ENCODE measurements around the gene AAGAB. TPM values are rescaled to one million over a fixed set of nuclear protein-coding genes. Genes with fewer than 3 reads are reported as not detected.

The AAGAB gene
- total RNA-seq, 2 donors from 2014 or later = 57.6 to 58.3 TPM

GRCh38 chr15:67177752-67178151 lies 76.7 kb downstream of the AAGAB start:
- intact Hi-C loops (cut with DNase I) = no loop called here
- TF ChIP-seq, protein P1, sequence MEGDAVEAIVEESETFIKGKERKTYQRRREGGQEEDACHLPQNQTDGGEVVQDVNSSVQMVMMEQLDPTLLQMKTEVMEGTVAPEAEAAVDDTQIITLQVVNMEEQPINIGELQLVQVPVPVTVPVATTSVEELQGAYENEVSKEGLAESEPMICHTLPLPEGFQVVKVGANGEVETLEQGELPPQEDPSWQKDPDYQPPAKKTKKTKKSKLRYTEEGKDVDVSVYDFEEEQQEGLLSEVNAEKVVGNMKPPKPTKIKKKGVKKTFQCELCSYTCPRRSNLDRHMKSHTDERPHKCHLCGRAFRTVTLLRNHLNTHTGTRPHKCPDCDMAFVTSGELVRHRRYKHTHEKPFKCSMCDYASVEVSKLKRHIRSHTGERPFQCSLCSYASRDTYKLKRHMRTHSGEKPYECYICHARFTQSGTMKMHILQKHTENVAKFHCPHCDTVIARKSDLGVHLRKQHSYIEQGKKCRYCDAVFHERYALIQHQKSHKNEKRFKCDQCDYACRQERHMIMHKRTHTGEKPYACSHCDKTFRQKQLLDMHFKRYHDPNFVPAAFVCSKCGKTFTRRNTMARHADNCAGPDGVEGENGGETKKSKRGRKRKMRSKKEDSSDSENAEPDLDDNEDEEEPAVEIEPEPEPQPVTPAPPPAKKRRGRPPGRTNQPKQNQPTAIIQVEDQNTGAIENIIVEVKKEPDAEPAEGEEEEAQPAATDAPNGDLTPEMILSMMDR (IDR thresholded peaks at IDR 0.05) = no peak

GRCh38 chr15:67176195-67176971 lies 78.1 kb downstream of the AAGAB start:
- H3K9ac ChIP-seq (ENCODE audit: low read depth in 2 of 2, low read length in 2 of 2) = no peak overlapping the region
- H3K4me3 ChIP-seq = no peak overlapping the region
- peak overlapping the region; percentile 47 for H3K27ac ChIP-seq
- H3K36me3 ChIP-seq = no peaks in the 10 kb centered on the region
- TF ChIP-seq, protein P1 (IDR thresholded peaks at IDR 0.05) = no peak
- intact Hi-C loops (cut with DNase I) = no loop called here
- peaks cover 4% of the 10 kb centered on the region for H3K4me1 ChIP-seq
- H3K27me3 ChIP-seq = no peaks in the 10 kb centered on the region
- DNase-seq = no peak
- H3K9me3 ChIP-seq = no peaks in the 10 kb centered on the region

More at GRCh38 chr15:67177752-67178151, 76.7 kb downstream of the AAGAB start:
- H3K4me3 ChIP-seq = no peak overlapping the region
- H3K9me3 ChIP-seq = no peaks in the 10 kb centered on the region
- no peaks in the 10 kb centered on the region for H3K36me3 ChIP-seq
- H3K4me1 ChIP-seq = peaks cover 4% of the 10 kb centered on the region
- H3K9ac ChIP-seq (ENCODE audit: low read depth in 2 of 2, low read length in 2 of 2) = no peak overlapping the region
- DNase-seq = no peak
- peak overlapping the region; percentile 17 for H3K27ac ChIP-seq
- no peaks in the 10 kb centered on the region for H3K27me3 ChIP-seq

- Histone ChIP-seq H3K27ac (peak overlapping the region; percentile 47), H3K9ac (ENCODE audit: low read depth in 2 of 2, low read length in 2 of 2) (peak overlapping the region in 1 of 2 donors; percentile 24), H3K4me3 (no peak overlapping the region), H3K27me3 (no peaks in the 10 kb centered on the region), H3K36me3 (no peaks in the 10 kb centered on the region), H3K4me1 (peaks cover 4% of the 10 kb centered on the region), H3K9me3 (no peaks in the 10 kb centered on the region)
- no peak for DNase-seq
- intact Hi-C loops (cut with DNase I) = no loop called here
- TF ChIP-seq, protein P1 (IDR thresholded peaks at IDR 0.05) = no peak
Measured at GRCh38 chr15:67175643-67176071, 78.8 kb downstream of the AAGAB start.

DNA sequence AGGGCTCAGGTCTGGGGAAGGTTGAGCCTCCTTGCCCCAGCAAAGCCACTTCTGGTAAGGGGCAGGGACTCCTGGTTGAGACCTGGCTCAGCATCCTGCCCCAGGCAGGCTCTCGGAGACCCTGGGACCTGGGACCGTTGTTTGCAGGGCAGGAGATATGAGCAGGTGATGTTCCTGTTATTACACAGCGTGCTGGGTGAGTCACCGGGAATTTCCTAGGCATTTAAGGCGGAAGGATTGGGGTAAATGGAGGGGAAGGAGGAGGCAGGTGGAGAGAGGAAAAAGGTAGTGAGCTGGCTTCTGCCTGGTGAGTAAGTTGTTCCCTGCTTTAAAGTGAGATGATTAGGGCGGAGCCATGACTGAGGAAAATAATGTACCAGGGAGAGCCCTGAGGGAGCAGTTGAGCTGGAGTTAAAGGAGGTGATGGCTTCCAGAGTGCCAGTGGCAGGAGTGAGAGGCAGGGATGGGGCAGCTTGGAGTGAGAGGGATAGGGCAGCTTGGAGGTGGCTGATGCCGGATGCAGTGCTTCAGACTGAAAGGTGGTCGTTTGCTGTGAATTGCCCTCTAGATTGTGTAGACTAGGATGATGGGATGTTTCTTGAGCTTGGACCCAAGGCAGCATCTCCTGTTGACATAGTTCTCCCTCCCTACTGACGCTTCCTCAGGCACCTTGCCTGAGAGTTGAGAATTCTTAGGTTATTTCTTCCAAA lies 79.4 kb downstream of the AAGAB start:
- Histone ChIP-seq H3K9me3 (no peaks in the 10 kb centered on the region), H3K4me1 (peaks cover 4% of the 10 kb centered on the region), H3K9ac (ENCODE audit: low read depth in 2 of 2, low read length in 2 of 2) (peak overlapping the region in 1 of 2 donors; percentile 24), H3K4me3 (no peak overlapping the region), H3K36me3 (no peaks in the 10 kb centered on the region), H3K27me3 (no peaks in the 10 kb centered on the region), H3K27ac (peak overlapping the region; percentile 47)
- peak; percentile 55 for DNase-seq
- TF ChIP-seq, protein P1 (IDR thresholded peaks at IDR 0.05) = no peak
- intact Hi-C loops (cut with DNase I) = no loop called here

- no peak overlapping the region for H3K9ac ChIP-seq (ENCODE audit: low read depth in 2 of 2, low read length in 2 of 2)
- H3K36me3 ChIP-seq = no peaks in the 10 kb centered on the region
- H3K4me1 ChIP-seq = peaks cover 4% of the 10 kb centered on the region
- no peaks in the 10 kb centered on the region for H3K27me3 ChIP-seq
- peak overlapping the region; percentile 47 for H3K27ac ChIP-seq
- TF ChIP-seq, protein P1 (IDR thresholded peaks at IDR 0.05) = no peak
- DNase-seq = no peak
- intact Hi-C loops (cut with DNase I) = no loop called here
- H3K4me3 ChIP-seq = no peak overlapping the region
- no peaks in the 10 kb centered on the region for H3K9me3 ChIP-seq
Measured at GRCh38 chr15:67174446-67174845, 80.0 kb downstream of the AAGAB start.
